NCI-H226 (cell line): Measurements from ENCODE around the gene DRC3.

Experiments
- DNase-seq: peaks from one replicate; pipeline ENCODE4 v3.0.0-alpha.2; 2015

The DRC3 gene

GRCh38 chr17:18025945-18026776 is 53.5 kb downstream of the DRC3 start:
- DNase-seq: no peak

- DNase-seq: no peak
These were observed 54.6 kb downstream of the DRC3 start for GRCh38 chr17:18027280-18027679.

- no peak for DNase-seq
These were observed 55.7 kb downstream of the DRC3 start for GRCh38 chr17:18028114-18028951.

GRCh38 chr17:18028952-18029540 is 56.4 kb downstream of the DRC3 start:
- no peak for DNase-seq

GRCh38 chr17:18031955-18032354 is 59.3 kb downstream of the DRC3 start:
- DNase-seq: no peak

GRCh38 chr17:18033442-18034099 is 60.9 kb downstream of the DRC3 start:
- peak; percentile 63 for DNase-seq

- no peak for DNase-seq
These were observed 63.0 kb downstream of the DRC3 start for GRCh38 chr17:18035704-18036103.

GRCh38 chr17:18037486-18037885 is 64.8 kb downstream of the DRC3 start:
- DNase-seq: no peak

GRCh38 chr17:18038149-18038850 is 65.6 kb downstream of the DRC3 start:
- no peak for DNase-seq

- peak; percentile 98 for DNase-seq
These were observed 66.3 kb downstream of the DRC3 start, which contains the start of the genes ATPAF2 and GID4 for GRCh38 chr17:18038861-18039534. ATPAF2 (minus strand) TSS chr17:18039168; CDS start chr17:18039013, 155 bp downstream. GID4 (plus strand) TSS chr17:18039408; CDS start chr17:18039465, 57 bp downstream.

GRCh38 chr17:18039535-18040260 is 67.0 kb downstream of the DRC3 start:
- no peak for DNase-seq

GRCh38 chr17:18040261-18040858 is 67.7 kb downstream of the DRC3 start:
- no peak for DNase-seq

GRCh38 chr17:18041776-18042175 is 69.1 kb downstream of the DRC3 start:
- DNase-seq: no peak

- no peak for DNase-seq
These were observed 70.3 kb downstream of the DRC3 start for GRCh38 chr17:18042983-18043382.

- DNase-seq: no peak
These were observed 70.8 kb downstream of the DRC3 start for GRCh38 chr17:18043491-18043890.

- DNase-seq: no peak
These were observed 71.9 kb downstream of the DRC3 start for GRCh38 chr17:18044609-18045008.

- no peak for DNase-seq
These were observed 73.2 kb downstream of the DRC3 start for GRCh38 chr17:18045691-18046350.

GRCh38 chr17:18055597-18055996 is 82.9 kb downstream of the DRC3 start:
- DNase-seq: no peak

- no peak for DNase-seq
These were observed 83.6 kb downstream of the DRC3 start for GRCh38 chr17:18056214-18056613.

- DNase-seq: no peak
These were observed 86.6 kb downstream of the DRC3 start for GRCh38 chr17:18059283-18059682.
